Testis (tissue), 3 donors: ENCODE data around the gene SIL1. TPM values are rescaled to one million over a fixed set of nuclear protein-coding genes. Genes with fewer than 3 reads are reported as not detected.

ENCODE experiments used
- DNase-seq: peaks from one replicate; pipeline ENCODE4 v3.0.0-alpha.2; 2019
- H3K27ac ChIP-seq, 2 donors: fragments of 200-600 bp; sonication (generic); one replicate each; pipeline ENCODE4 v1.5.1; 2019
- H3K27me3 ChIP-seq: fragments of 200-600 bp; sonication (generic); one replicate; pipeline ENCODE4 v1.5.1; 2019
- H3K36me3 ChIP-seq: fragments of 200-600 bp; sonication (generic); one replicate; pipeline ENCODE4 v1.5.1; 2017; ENCODE audit warnings: low read depth; ENCODE audit errors: missing control alignments
- H3K4me1 ChIP-seq: fragments of 200-600 bp; sonication (generic); one replicate; pipeline ENCODE4 v1.5.1; 2019
- H3K4me3 ChIP-seq, 2 donors: fragments of 200-600 bp; sonication (generic); one replicate each; pipeline ENCODE4 v1.5.1; 2017 to 2019
- H3K9me3 ChIP-seq: fragments of 200-600 bp; sonication (generic); one replicate; pipeline ENCODE4 v1.5.1; 2017
- POLR2A ChIP-seq: fragments of 450-650 bp; IDR thresholded peaks from one replicate; pipeline ENCODE4 v1.6.1; 2017; ENCODE audit warnings: antibody characterized with exemption, mild to moderate bottlenecking, moderate library complexity
- WGBS, 2 donors: methylation state at CpG; one replicate each; pipeline ENCODE4 v1.1.5; 2018; 5-methylcytosine and 5-hydroxymethylcytosine counted together
- intact Hi-C: fragments of 100-400 bp; cut with DNase I; formaldehyde crosslinking; loops from one replicate; pipeline ENCODE4 v1.15.1; 2023; ENCODE audit warnings: low total_unique reads
- polyA plus RNA-seq: library from polyadenylated mRNA; stranded (reverse); fragments of 350-450 nt; fragmentation: Illumina TruSeq; extraction: RNeasy Lipid Tissue Mini Kit (QIAGEN cat#74804); gene quantifications from one replicate; pipeline ENCODE4 v1.2.3, GENCODE V29; 2014; ENCODE audit warnings: low read depth, low replicate concordance; ENCODE audit not compliant: insufficient read depth
- total RNA-seq, 2 donors: library from RNA; depleted of rRNA; stranded (reverse); fragments of >200 nt; gene quantifications; one replicate each; pipeline ENCODE4 v1.2.3, GENCODE V29; 2016
- TF ChIP-seq, protein P1 (sequence below), 3 experiments: fragments of 450-650 bp in 2 of 3; fragments of 200-600 bp in 1 of 3; sonication (generic) in 1 of 3; IDR thresholded peaks; one replicate each; pipeline ENCODE4 v1.5.1; 2016 to 2019; ENCODE audit warnings: antibody characterized with exemption in 3 of 3, mild to moderate bottlenecking in 2 of 3, moderate library complexity in 1 of 3

Gene SIL1
- total and polyA plus RNA-seq, 3 donors from 2014 or later = 86.5 to 116 (median 98.2) TPM

- Histone ChIP-seq H3K36me3 (no peaks in the 10 kb centered on the region), H3K4me1 (peaks cover 32% of the 10 kb centered on the region), H3K9me3 (no peaks in the 10 kb centered on the region), H3K4me3 (no peak overlapping the region), H3K27ac (no peak overlapping the region), H3K27me3 (no peaks in the 10 kb centered on the region)
- intact Hi-C loops = no loop called here
- no peak for DNase-seq
- 82 to 83% methylated on average over 4 of the region's 4 CpGs for WGBS, 2 donors
- no peak for TF ChIP-seq POLR2A
- TF ChIP-seq, protein P1, sequence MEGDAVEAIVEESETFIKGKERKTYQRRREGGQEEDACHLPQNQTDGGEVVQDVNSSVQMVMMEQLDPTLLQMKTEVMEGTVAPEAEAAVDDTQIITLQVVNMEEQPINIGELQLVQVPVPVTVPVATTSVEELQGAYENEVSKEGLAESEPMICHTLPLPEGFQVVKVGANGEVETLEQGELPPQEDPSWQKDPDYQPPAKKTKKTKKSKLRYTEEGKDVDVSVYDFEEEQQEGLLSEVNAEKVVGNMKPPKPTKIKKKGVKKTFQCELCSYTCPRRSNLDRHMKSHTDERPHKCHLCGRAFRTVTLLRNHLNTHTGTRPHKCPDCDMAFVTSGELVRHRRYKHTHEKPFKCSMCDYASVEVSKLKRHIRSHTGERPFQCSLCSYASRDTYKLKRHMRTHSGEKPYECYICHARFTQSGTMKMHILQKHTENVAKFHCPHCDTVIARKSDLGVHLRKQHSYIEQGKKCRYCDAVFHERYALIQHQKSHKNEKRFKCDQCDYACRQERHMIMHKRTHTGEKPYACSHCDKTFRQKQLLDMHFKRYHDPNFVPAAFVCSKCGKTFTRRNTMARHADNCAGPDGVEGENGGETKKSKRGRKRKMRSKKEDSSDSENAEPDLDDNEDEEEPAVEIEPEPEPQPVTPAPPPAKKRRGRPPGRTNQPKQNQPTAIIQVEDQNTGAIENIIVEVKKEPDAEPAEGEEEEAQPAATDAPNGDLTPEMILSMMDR (IDR thresholded peaks at IDR 0.05) = no peak
Observed at GRCh38 chr5:139137697-139138096, 60.5 kb downstream of the SIL1 start.

GRCh38 chr5:139134906-139135305, 63.3 kb downstream of the SIL1 start:
- peaks cover 22% of the 10 kb centered on the region for H3K4me1 ChIP-seq
- H3K9me3 ChIP-seq = no peaks in the 10 kb centered on the region
- WGBS, 2 donors = 73 to 75% methylated on average over 4 of the region's 4 CpGs
- TF ChIP-seq POLR2A = no peak
- TF ChIP-seq, protein P1 (IDR thresholded peaks at IDR 0.05) = no peak
- DNase-seq = no peak
- no peak overlapping the region for H3K4me3 ChIP-seq
- intact Hi-C loops = no loop called here
- H3K27me3 ChIP-seq = no peaks in the 10 kb centered on the region
- H3K27ac ChIP-seq = no peak overlapping the region
- no peaks in the 10 kb centered on the region for H3K36me3 ChIP-seq

GRCh38 chr5:139133282-139133681, 64.9 kb downstream of the SIL1 start:
- Histone ChIP-seq H3K27me3 (no peaks in the 10 kb centered on the region), H3K4me1 (peaks cover 21% of the 10 kb centered on the region), H3K27ac (no peak overlapping the region), H3K9me3 (no peaks in the 10 kb centered on the region), H3K4me3 (no peak overlapping the region), H3K36me3 (no peaks in the 10 kb centered on the region)
- TF ChIP-seq, protein P1 (IDR thresholded peaks at IDR 0.05) = no peak
- no peak for TF ChIP-seq POLR2A
- DNase-seq = no peak
- WGBS, 2 donors = 51 to 62% methylated on average over 2 of the region's 2 CpGs
- intact Hi-C loops = no loop called here

- H3K4me3 ChIP-seq = no peak overlapping the region
- no peaks in the 10 kb centered on the region for H3K36me3 ChIP-seq
- intact Hi-C loops = no loop called here
- peak overlapping the region in 1 of 2 donors; percentile 82 for H3K27ac ChIP-seq
- peak; percentile 25 for DNase-seq
- peaks cover 21% of the 10 kb centered on the region for H3K4me1 ChIP-seq
- H3K27me3 ChIP-seq = no peaks in the 10 kb centered on the region
- 45 to 60% methylated on average over 3 of the region's 3 CpGs for WGBS, 2 donors
- H3K9me3 ChIP-seq = no peaks in the 10 kb centered on the region
- TF ChIP-seq, protein P1 (IDR thresholded peaks at IDR 0.05) = no peak
- no peak for TF ChIP-seq POLR2A
Observed at GRCh38 chr5:139132515-139132914, 65.7 kb downstream of the SIL1 start.

DNA sequence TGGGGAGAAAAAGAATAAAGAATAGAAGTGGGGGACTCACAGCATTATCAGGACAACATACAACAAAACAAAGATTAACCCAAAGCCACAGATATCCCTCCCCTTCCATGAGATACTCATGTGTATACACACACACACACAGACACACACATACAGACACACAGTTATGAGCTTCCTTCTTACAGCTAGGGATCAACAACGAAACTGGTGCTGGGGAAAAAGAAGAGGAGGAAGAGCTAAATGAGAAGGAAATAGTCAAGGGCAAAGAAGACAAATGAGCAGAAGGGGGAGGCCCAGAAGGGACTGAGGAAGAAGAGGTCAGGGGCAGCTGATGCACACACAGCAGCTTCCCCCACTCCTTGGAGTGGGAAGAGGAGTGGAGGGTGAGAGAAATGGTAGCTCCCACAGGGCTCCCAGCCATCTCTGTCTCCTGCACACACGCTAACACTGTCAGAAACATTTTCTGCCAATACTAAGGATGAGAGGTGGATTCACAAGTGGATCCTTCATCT, 66.2 kb downstream of the SIL1 start:
- 23 to 38% methylated on average over 2 of the region's 2 CpGs for WGBS, 2 donors
- no peak for TF ChIP-seq POLR2A
- TF ChIP-seq, protein P1 (IDR thresholded peaks at IDR 0.05) = no peak
- no peaks in the 10 kb centered on the region for H3K27me3 ChIP-seq
- H3K36me3 ChIP-seq = no peaks in the 10 kb centered on the region
- H3K4me1 ChIP-seq = peaks cover 21% of the 10 kb centered on the region
- intact Hi-C loops = no loop called here
- no peak overlapping the region for H3K4me3 ChIP-seq
- no peak for DNase-seq
- peak overlapping the region; percentile 73 to 82 for H3K27ac ChIP-seq
- H3K9me3 ChIP-seq = no peaks in the 10 kb centered on the region
